Memory B cell (primary cell): Measurements from ENCODE around the gene P3H1.
"Not testable (repeated sequence)": the region's sequence is repeated elsewhere in the genome, so short reads cannot be mapped to it uniquely, and the experiment has no call there.

Source experiments
- ATAC-seq: fragments of 150-1000 bp; cut with Tn5 transposase; 2 replicates; pipeline ENCODE4 v1.10.0; 2021; ENCODE audit warnings: low read depth, mild to moderate bottlenecking, moderate library complexity
- DNase-seq, 2 donors: peaks; one replicate each; pipeline ENCODE4 v3.0.0; 2022; ENCODE audit warnings: low spot score in 2 of 2
- H3K27ac Mint-ChIP-seq: one replicate; pipeline ENCODE4 v1.8.0; 2022; ENCODE audit warnings: mild to moderate bottlenecking, moderate library complexity, mixed read lengths
- H3K27me3 Mint-ChIP-seq: one replicate; pipeline ENCODE4 v1.8.0; 2022; ENCODE audit warnings: mixed read lengths
- H3K36me3 Mint-ChIP-seq: one replicate; pipeline ENCODE4 v1.8.0; 2022; ENCODE audit warnings: mild to moderate bottlenecking, mixed read lengths
- H3K4me1 Mint-ChIP-seq: one replicate; pipeline ENCODE4 v1.8.0; 2022; ENCODE audit warnings: mixed read lengths
- H3K4me3 Mint-ChIP-seq: one replicate; pipeline ENCODE4 v1.8.0; 2022; ENCODE audit warnings: mild to moderate bottlenecking, moderate library complexity, mixed read lengths
- H3K9me3 Mint-ChIP-seq: one replicate; pipeline ENCODE4 v1.8.0; 2022; ENCODE audit warnings: mixed read lengths

The P3H1 gene

DNA sequence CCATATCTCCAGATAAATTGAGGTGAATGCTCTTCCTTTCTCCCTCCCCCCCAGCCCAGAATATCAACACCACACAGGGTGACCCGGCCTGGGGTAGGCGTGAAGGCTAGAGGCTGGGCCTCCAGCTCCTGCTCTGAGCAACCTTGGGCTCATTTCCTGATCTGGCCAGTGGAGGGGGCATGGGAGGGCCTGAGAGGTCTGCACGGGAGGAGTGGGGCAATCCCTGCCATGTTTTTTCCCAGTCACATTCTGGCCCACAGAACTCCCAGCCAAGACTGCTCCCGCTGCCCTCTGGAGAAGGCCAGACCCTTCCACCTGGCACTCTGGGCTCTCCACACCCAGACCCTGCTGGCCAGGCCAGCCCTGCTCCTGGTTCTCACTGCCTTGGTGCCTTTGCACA lies 30.7 kb downstream of the P3H1 start:
- Mint-ChIP-seq H3K4me3 (no peak overlapping the region), H3K36me3 (no peaks in the 10 kb centered on the region), H3K4me1 (peaks cover 16% of the 10 kb centered on the region), H3K27me3 (no peaks in the 10 kb centered on the region), H3K27ac (no peak overlapping the region), H3K9me3 (no peaks in the 10 kb centered on the region)
- no peak for DNase-seq
- no peak for ATAC-seq

DNA sequence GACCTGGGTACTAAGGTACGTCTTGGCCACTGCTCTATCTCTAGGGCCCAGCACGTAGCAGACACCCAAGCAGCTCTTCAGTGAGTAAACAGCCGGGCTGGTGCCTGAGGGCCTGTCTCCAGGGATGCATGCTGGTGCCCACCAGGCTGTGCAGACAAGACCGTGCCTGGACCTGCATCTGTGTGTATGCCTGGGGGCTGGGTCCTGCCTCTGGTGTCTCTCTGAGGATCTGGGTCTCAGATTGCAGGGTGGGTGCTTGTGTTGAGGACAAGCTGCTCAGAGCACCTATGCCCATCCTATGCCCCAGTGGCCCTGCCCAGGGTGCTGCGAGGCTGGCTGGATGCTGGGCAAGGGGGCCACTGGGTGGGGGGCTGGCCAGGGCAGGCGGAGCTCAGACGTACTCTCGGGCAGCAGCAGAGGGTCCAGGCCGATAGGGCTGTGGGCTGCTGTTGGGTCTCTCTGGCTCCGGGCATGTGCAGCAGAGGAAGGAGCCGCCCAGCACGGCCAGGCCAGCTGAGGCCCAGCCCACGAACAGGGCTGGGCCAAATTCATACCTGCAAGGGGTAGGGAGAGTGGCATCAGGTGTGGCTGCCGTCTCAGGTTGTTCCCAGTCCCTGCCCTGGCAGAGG lies 31.2 kb downstream of the P3H1 start:
- no peak for ATAC-seq
- DNase-seq = no peak
- H3K4me1 Mint-ChIP-seq = peaks cover 16% of the 10 kb centered on the region
- H3K9me3 Mint-ChIP-seq = no peaks in the 10 kb centered on the region
- no peaks in the 10 kb centered on the region for H3K27me3 Mint-ChIP-seq
- no peak overlapping the region for H3K4me3 Mint-ChIP-seq
- no peaks in the 10 kb centered on the region for H3K36me3 Mint-ChIP-seq
- no peak overlapping the region for H3K27ac Mint-ChIP-seq

- Mint-ChIP-seq H3K36me3 (no peaks in the 10 kb centered on the region), H3K4me3 (no peak overlapping the region), H3K9me3 (no peaks in the 10 kb centered on the region), H3K4me1 (peaks cover 16% of the 10 kb centered on the region), H3K27ac (no peak overlapping the region), H3K27me3 (no peaks in the 10 kb centered on the region)
- DNase-seq = no peak
- ATAC-seq = no peak
Observed at GRCh38 chr1:42735056-42735455, 31.8 kb downstream of the P3H1 start.

GRCh38 chr1:42734201-42735035 lies 32.4 kb downstream of the P3H1 start:
- H3K4me3 Mint-ChIP-seq = no peak overlapping the region
- ATAC-seq (no peak), DNase-seq (no peak)
- H3K9me3 Mint-ChIP-seq = no peaks in the 10 kb centered on the region
- H3K36me3 Mint-ChIP-seq = no peaks in the 10 kb centered on the region
- H3K27ac Mint-ChIP-seq = no peak overlapping the region
- peaks cover 16% of the 10 kb centered on the region for H3K4me1 Mint-ChIP-seq
- no peaks in the 10 kb centered on the region for H3K27me3 Mint-ChIP-seq

GRCh38 chr1:42733415-42734200 lies 33.2 kb downstream of the P3H1 start:
- H3K9me3 Mint-ChIP-seq = no peaks in the 10 kb centered on the region
- H3K4me1 Mint-ChIP-seq = peaks cover 16% of the 10 kb centered on the region
- H3K27ac Mint-ChIP-seq = no peak overlapping the region
- no peak overlapping the region for H3K4me3 Mint-ChIP-seq
- no peak for ATAC-seq
- no peaks in the 10 kb centered on the region for H3K27me3 Mint-ChIP-seq
- DNase-seq = no peak
- no peaks in the 10 kb centered on the region for H3K36me3 Mint-ChIP-seq

DNA sequence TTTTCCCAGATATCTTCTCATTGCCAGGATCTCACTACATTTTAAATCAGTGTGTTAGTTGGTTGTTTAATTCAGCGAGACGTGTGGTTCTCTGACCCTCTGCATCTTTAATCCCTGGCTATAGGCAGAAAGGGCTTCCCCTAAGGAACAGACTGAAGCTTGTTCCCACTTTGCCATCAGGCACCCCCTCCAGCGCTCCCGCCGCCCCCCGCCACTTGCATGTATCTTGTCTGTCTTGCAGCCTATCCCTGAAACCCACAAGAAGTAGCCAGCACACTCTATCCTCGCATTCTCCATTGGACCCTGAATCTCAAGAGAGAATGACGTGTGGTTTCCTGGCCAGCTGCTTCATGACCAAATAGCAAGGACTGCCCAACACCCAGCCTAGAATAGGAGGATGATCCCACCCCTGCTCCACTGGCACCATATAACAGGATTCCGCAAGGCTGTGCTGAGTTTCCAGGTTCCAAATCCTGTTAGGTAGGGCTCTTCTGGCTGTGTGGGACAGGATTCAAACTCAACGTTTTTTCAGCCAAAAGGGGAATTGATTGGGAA lies 34.6 kb downstream of the P3H1 start:
- Mint-ChIP-seq H3K36me3 (no peaks in the 10 kb centered on the region), H3K9me3 (no peaks in the 10 kb centered on the region), H3K27ac (no peak overlapping the region), H3K4me3 (no peak overlapping the region), H3K4me1 (peaks cover 14% of the 10 kb centered on the region), H3K27me3 (no peaks in the 10 kb centered on the region)
- ATAC-seq = no peak
- no peak for DNase-seq

- Mint-ChIP-seq H3K4me3 (no peak overlapping the region), H3K27ac (no peak overlapping the region), H3K9me3 (no peaks in the 10 kb centered on the region), H3K36me3 (no peaks in the 10 kb centered on the region), H3K27me3 (no peaks in the 10 kb centered on the region), H3K4me1 (peaks cover 9% of the 10 kb centered on the region)
- no peak for DNase-seq
- no peak for ATAC-seq
Observed at GRCh38 chr1:42731585-42731984, 35.2 kb downstream of the P3H1 start.

DNA sequence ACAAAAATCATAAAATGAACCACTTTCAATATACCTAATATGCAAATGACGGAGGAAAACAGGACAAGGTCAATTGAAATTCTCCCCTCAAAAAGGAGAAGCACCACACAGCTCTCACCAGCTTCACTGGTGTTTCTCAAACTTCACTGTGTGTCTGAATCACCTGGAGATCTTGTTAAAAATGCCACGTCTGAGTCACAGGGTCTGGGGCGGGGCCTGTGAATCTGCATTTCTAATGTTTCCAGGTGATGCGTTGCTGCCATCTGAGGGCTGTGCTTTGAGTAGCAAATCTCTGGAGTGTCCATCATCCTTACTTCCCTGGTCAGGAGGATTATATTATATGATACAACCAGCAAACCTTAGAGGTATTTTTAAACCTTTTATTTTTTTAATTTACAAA lies 35.8 kb downstream of the P3H1 start:
- H3K36me3 Mint-ChIP-seq = no peaks in the 10 kb centered on the region
- H3K4me3 Mint-ChIP-seq = no peak overlapping the region
- peaks cover 6% of the 10 kb centered on the region for H3K4me1 Mint-ChIP-seq
- no peaks in the 10 kb centered on the region for H3K27me3 Mint-ChIP-seq
- H3K9me3 Mint-ChIP-seq = no peaks in the 10 kb centered on the region
- ATAC-seq = peak; percentile 67
- H3K27ac Mint-ChIP-seq = no peak overlapping the region
- no peak for DNase-seq

- H3K4me3 Mint-ChIP-seq = no peak overlapping the region
- H3K27ac Mint-ChIP-seq = no peak overlapping the region
Observed at GRCh38 chr1:42730002-42730401, 36.8 kb downstream of the P3H1 start.

GRCh38 chr1:42725820-42726219 lies 41.0 kb downstream of the P3H1 start:
- not testable (repeated sequence) for H3K9me3 Mint-ChIP-seq, ATAC-seq, H3K27ac Mint-ChIP-seq, H3K27me3 Mint-ChIP-seq, DNase-seq, H3K36me3 Mint-ChIP-seq, H3K4me1 Mint-ChIP-seq, H3K4me3 Mint-ChIP-seq

More at GRCh38 chr1:42730002-42730401, 36.8 kb downstream of the P3H1 start:
- Mint-ChIP-seq H3K36me3 (no peaks in the 10 kb centered on the region), H3K9me3 (no peaks in the 10 kb centered on the region), H3K27me3 (no peaks in the 10 kb centered on the region), H3K4me1 (peaks cover 6% of the 10 kb centered on the region)
- ATAC-seq (no peak), DNase-seq (no peak)

DNA sequence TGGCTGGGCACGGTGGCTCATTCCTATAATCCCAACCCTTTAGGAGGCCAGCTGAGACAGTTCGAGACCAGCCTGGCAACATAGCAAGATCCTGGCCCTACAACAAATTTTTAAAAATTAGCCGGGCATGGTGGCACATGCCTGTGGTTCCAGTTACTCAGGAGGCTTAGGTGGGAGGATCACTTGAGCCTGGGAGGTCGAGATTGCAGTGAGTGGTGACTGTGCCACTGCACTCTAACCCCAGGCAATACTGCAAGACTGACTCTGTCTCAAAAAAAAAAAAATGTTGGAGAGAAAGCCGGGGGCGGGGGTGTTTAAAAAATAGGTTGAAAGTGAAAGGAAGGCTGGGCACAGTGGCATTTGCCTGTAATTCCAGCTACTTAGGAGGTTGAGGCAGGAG lies 43.3 kb downstream of the P3H1 start:
- H3K27me3 Mint-ChIP-seq = no peaks in the 10 kb centered on the region
- no peaks in the 10 kb centered on the region for H3K4me1 Mint-ChIP-seq
- H3K36me3 Mint-ChIP-seq = peaks cover 2% of the 10 kb centered on the region
- no peaks in the 10 kb centered on the region for H3K9me3 Mint-ChIP-seq
- H3K4me3 Mint-ChIP-seq = no peak overlapping the region
- H3K27ac Mint-ChIP-seq = no peak overlapping the region
- no peak for ATAC-seq
- DNase-seq = no peak

DNA sequence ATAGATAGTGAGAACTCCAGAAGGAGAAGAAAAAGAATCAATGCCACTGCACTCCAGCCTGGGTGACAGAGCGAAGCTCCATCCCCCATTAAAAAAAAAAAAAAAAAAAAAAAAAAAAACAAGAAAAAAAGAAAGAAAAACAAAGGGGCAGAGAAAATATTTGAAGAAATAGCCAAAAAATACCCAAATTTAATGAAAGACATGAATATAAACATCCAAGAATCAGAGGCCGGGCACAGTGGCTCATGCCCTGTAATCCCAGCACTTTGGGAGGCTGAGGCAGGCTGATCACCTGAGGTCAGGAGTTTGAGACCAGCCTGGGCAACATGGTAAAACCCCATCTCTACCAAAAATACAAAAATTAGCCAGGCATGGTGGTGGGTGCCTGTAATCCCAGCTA lies 44.4 kb downstream of the P3H1 start:
- ATAC-seq, H3K36me3 Mint-ChIP-seq, H3K27me3 Mint-ChIP-seq, H3K27ac Mint-ChIP-seq, H3K4me1 Mint-ChIP-seq, H3K9me3 Mint-ChIP-seq, H3K4me3 Mint-ChIP-seq, DNase-seq: not testable (repeated sequence)

GRCh38 chr1:42721926-42722325 lies 44.9 kb downstream of the P3H1 start:
- Mint-ChIP-seq H3K9me3 (no peaks in the 10 kb centered on the region), H3K4me1 (no peaks in the 10 kb centered on the region), H3K27ac (no peak overlapping the region), H3K36me3 (peaks cover 14% of the 10 kb centered on the region), H3K27me3 (no peaks in the 10 kb centered on the region), H3K4me3 (no peak overlapping the region)
- ATAC-seq (no peak), DNase-seq (no peak)

- Mint-ChIP-seq H3K36me3 (peaks cover 19% of the 10 kb centered on the region), H3K4me3 (no peak overlapping the region), H3K27ac (no peak overlapping the region), H3K9me3 (no peaks in the 10 kb centered on the region), H3K4me1 (no peaks in the 10 kb centered on the region), H3K27me3 (no peaks in the 10 kb centered on the region)
- ATAC-seq = no peak
- DNase-seq = no peak
Observed at GRCh38 chr1:42720868-42721267, 46.0 kb downstream of the P3H1 start.
